ENCODE results near the gene ATP1B1. TPM values are rescaled to one million over a fixed set of nuclear protein-coding genes. Genes with fewer than 3 reads are reported as not detected.

ATP1B1 gene
- total and polyA plus RNA-seq, 2 of the 13 experiments (the other 11 are each of a cell fraction or from before 2014, with no cell fraction given), result 134 to 135 TPM

- no peak for TF ChIP-seq SRSF1 (optimal IDR thresholded peaks at IDR 0.05; ENCODE audit: low read depth, low read length)
- no peak for TF ChIP-seq ZNF18 (CRISPR knock-in tag; IDR thresholded peaks at IDR 0.05; ENCODE audit: insufficient replicate concordance)
- TF ChIP-seq RXRB (CRISPR knock-in tag; IDR thresholded peaks at IDR 0.05; ENCODE audit: borderline replicate concordance), result peak; percentile 94
- TF ChIP-seq ZBTB21 (CRISPR knock-in tag; IDR thresholded peaks at IDR 0.05), result no peak; the same call in 1 of the 2 replicates
- TF ChIP-seq MEIS2 (CRISPR knock-in tag; IDR thresholded peaks at IDR 0.05), result 0 out of 2 replicates have a peak, but pooled peaks have one; percentile 49
- peak; percentile 75; the same call in 1 of the 2 replicates for TF ChIP-seq JUND (CRISPR knock-in tag; IDR thresholded peaks at IDR 0.05)
- no peak for TF ChIP-seq SOX6 (IDR thresholded peaks at IDR 0.05)
- peak; percentile 95 for TF ChIP-seq SOX6 (CRISPR knock-in tag; IDR thresholded peaks at IDR 0.05)
- TF ChIP-seq JUNB (CRISPR knock-in tag; IDR thresholded peaks at IDR 0.05; ENCODE audit: borderline replicate concordance), result peak; percentile 74; the same call in 1 of the 2 replicates
- TF ChIP-seq ZSCAN21 (CRISPR knock-in tag; IDR thresholded peaks at IDR 0.05; ENCODE audit: borderline replicate concordance), result no peak
- no peak; the same call in 1 of the 2 replicates for TF ChIP-seq GABPB1 (CRISPR knock-in tag; IDR thresholded peaks at IDR 0.05)
- TF ChIP-seq SKI (IDR thresholded peaks at IDR 0.05; ENCODE audit: partially characterized antibody), result peak; percentile 65
- 0 out of 2 replicates have a peak, but pooled peaks have one; percentile 5 for TF ChIP-seq ATF7 (IDR thresholded peaks at IDR 0.05)
- TF ChIP-seq ATF7 (CRISPR knock-in tag; IDR thresholded peaks at IDR 0.05), result no peak
- peak; percentile 84; the same call in 1 of the 2 replicates for TF ChIP-seq ZNF331 (CRISPR knock-in tag; IDR thresholded peaks at IDR 0.05)
- TF ChIP-seq ZNF792 (CRISPR knock-in tag; IDR thresholded peaks at IDR 0.05), result peak; percentile 66; the same call in 1 of the 2 replicates
- TF ChIP-seq TBX3 (IDR thresholded peaks at IDR 0.05; ENCODE audit: borderline replicate concordance), result peak; percentile 48; the same call in 1 of the 2 replicates
- peak; percentile 84; the same call in 1 of the 2 replicates for TF ChIP-seq HBP1 (CRISPR knock-in tag; IDR thresholded peaks at IDR 0.05; ENCODE audit: low read depth)
- no peak for TF ChIP-seq ZNF512 (CRISPR knock-in tag; IDR thresholded peaks at IDR 0.05)
- TF ChIP-seq ZNF292 (CRISPR knock-in tag; IDR thresholded peaks at IDR 0.05; ENCODE audit: borderline replicate concordance, low read depth), result no peak
- peak; percentile 41; the same call in 1 of the 3 replicates for TF ChIP-seq MXI1 (IDR thresholded peaks at IDR 0.05; ENCODE audit: borderline replicate concordance, low read depth, low read length)
- TF ChIP-seq GABPA (IDR thresholded peaks at IDR 0.05; ENCODE audit: low read depth, low read length), result no peak
- peak; percentile 45 for TF ChIP-seq GABPA (CRISPR knock-in tag; IDR thresholded peaks at IDR 0.05; ENCODE audit: low read depth)
- TF ChIP-seq IRF2 (CRISPR knock-in tag; IDR thresholded peaks at IDR 0.05), result peak; percentile 88
- 0 out of 2 replicates have a peak, but pooled peaks have one; percentile 73 for TF ChIP-seq MEIS1 (CRISPR knock-in tag; IDR thresholded peaks at IDR 0.05; ENCODE audit: borderline replicate concordance)
- TF ChIP-seq NR2C2 (CRISPR knock-in tag; IDR thresholded peaks at IDR 0.05; ENCODE audit: borderline replicate concordance), result peak; percentile 74
- peak; percentile 89 for TF ChIP-seq ZNF629 (CRISPR knock-in tag; conservative IDR thresholded peaks at IDR 0.05)
Observed at GRCh38 chr1:169148472-169149252, 42.2 kb downstream of the ATP1B1 start (continued).
